ENCODE results near the gene OSBPL3. TPM values are rescaled to one million over a fixed set of nuclear protein-coding genes. Genes with fewer than 3 reads are reported as not detected.

The OSBPL3 gene
- total and polyA plus RNA-seq, 2 donors (not counting 3 experiments of a cell fraction or from before 2014, with no cell fraction given) = 7.5 to 27.1 TPM

DNA sequence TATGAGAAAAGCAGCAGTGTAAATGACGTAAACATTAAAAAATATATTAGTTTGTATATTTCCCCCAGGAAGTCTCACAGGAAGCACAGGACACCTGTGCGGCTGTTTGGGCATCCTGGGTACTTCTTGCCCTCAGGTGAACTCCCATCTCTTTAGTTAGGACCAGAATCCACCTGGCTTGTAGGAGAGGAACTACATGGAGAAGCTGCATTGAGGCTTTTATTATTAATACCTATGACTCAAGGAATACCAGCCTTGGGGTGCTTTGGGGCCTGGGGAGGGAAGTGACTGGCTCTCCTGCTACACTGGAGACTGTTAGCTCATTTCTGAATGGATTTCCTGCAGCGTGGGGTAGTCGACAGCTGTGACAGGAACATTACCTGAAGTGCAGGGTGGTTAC is 182.7 kb downstream of the OSBPL3 start:
- H3K27ac ChIP-seq (ENCODE audit: insufficient read depth, low read depth, low read length) = no peak overlapping the region
- FAIRE-seq (no peak), DNase-seq (ENCODE audit: low read depth, low spot score) (no peak)
- no peak overlapping the region for H3K4me3 ChIP-seq (replicated peaks in 1 of 3; ENCODE audit: insufficient read depth in 1 of 3, low read depth in 1 of 3, low read length in 3 of 3)
- H3K4me2 ChIP-seq (ENCODE audit: insufficient read depth, low read length) = no peak overlapping the region
- no peaks in the 10 kb centered on the region for H4K20me1 ChIP-seq (replicated peaks; ENCODE audit: control insufficient read depth, extremely low read depth, insufficient read depth, low read length)
- H2AFZ ChIP-seq (ENCODE audit: low read depth, low read length) = no peak overlapping the region
- dilution Hi-C loops (cut with MboI; ENCODE audit: extremely low pct_ligation_motif_present, low sequenced_read_pairs) (no loop called here), intact Hi-C loops (cut with micrococcal nuclease) (no loop called here)
- ChIA-PET POLR2A (no interaction called here), CTCF (interaction anchor here (0.9 to 1.9 kb wide), 3 partner anchors 10 to 297 kb away, joined by 4 to 8 read pairs (median 4); no protein-coding TSS in a partner anchor)
- H3K9me1 ChIP-seq (replicated peaks; ENCODE audit: control insufficient read depth, extremely low read depth, insufficient read depth, low read length) = no peaks in the 10 kb centered on the region
- BruUV-seq (replicated peaks) = no TSS peak
- no peaks in the 10 kb centered on the region for H3K36me3 ChIP-seq (ENCODE audit: control insufficient read depth in 2 of 2, extremely low read depth in 1 of 2, insufficient read depth in 2 of 2, low read length in 2 of 2)
- no peaks in the 10 kb centered on the region for H3K79me2 ChIP-seq (ENCODE audit: control insufficient read depth, insufficient read depth, low read length)
- no peaks in the 10 kb centered on the region for H3K4me1 ChIP-seq (ENCODE audit: control insufficient read depth, extremely low read depth, insufficient read depth, low read length)
- no peak overlapping the region for H3K9ac ChIP-seq (replicated peaks; ENCODE audit: extremely low read depth, insufficient read depth, low read length)
- no peaks in the 10 kb centered on the region for H3K9me3 ChIP-seq (replicated peaks; ENCODE audit: control insufficient read depth, insufficient read depth, low read length)
- no peaks in the 10 kb centered on the region for H3K27me3 ChIP-seq (ENCODE audit: control insufficient read depth in 2 of 2, insufficient read depth in 2 of 2, low read length in 2 of 2)
- TF ChIP-seq EZH2 (IDR thresholded peaks at IDR 0.05; ENCODE audit: borderline replicate concordance, low read depth, low read length, severe bottlenecking) (no peak), FOS (IDR thresholded peaks at IDR 0.05; ENCODE audit: borderline replicate concordance, insufficient read depth, low read length) (no peak), JUN (IDR thresholded peaks at IDR 0.05; ENCODE audit: borderline replicate concordance, insufficient read depth, insufficient read length, low read depth) (no peak), POLR2A (IDR thresholded peaks at IDR 0.05; ENCODE audit: low read depth, low read length) (no peak), POLR2AphosphoS5 (IDR thresholded peaks at IDR 0.05; ENCODE audit: insufficient read depth, low read depth, low read length) (no peak), MYC (IDR thresholded peaks at IDR 0.05; ENCODE audit: low read depth, low read length) (no peak), GATA2 (IDR thresholded peaks at IDR 0.05; ENCODE audit: insufficient read depth, insufficient read length, low read depth, low read length) (no peak)
- TF ChIP-seq, protein P1, sequence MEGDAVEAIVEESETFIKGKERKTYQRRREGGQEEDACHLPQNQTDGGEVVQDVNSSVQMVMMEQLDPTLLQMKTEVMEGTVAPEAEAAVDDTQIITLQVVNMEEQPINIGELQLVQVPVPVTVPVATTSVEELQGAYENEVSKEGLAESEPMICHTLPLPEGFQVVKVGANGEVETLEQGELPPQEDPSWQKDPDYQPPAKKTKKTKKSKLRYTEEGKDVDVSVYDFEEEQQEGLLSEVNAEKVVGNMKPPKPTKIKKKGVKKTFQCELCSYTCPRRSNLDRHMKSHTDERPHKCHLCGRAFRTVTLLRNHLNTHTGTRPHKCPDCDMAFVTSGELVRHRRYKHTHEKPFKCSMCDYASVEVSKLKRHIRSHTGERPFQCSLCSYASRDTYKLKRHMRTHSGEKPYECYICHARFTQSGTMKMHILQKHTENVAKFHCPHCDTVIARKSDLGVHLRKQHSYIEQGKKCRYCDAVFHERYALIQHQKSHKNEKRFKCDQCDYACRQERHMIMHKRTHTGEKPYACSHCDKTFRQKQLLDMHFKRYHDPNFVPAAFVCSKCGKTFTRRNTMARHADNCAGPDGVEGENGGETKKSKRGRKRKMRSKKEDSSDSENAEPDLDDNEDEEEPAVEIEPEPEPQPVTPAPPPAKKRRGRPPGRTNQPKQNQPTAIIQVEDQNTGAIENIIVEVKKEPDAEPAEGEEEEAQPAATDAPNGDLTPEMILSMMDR (IDR thresholded peaks at IDR 0.05; ENCODE audit: extremely low read depth in 1 of 2, insufficient read depth in 1 of 2, low read depth in 1 of 2, low read length in 2 of 2) = no peak
- TF ChIP-seq, protein P2, sequence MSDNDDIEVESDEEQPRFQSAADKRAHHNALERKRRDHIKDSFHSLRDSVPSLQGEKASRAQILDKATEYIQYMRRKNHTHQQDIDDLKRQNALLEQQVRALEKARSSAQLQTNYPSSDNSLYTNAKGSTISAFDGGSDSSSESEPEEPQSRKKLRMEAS (IDR thresholded peaks at IDR 0.05; ENCODE audit: insufficient read depth, insufficient read length) = no peak

Data from endothelial cell of umbilical vein (primary cell).